ENCODE results near the gene DICER1. TPM values are rescaled to one million over a fixed set of nuclear protein-coding genes. Genes with fewer than 3 reads are reported as not detected.
"Not testable (repeated sequence)": the region's sequence is repeated elsewhere in the genome, so short reads cannot be mapped to it uniquely, and the experiment has no call there.

The DICER1 gene
- total and polyA plus RNA-seq, 9 of the 15 experiments (the other 6 are each of a cell fraction or from before 2014, with no cell fraction given), result 2.5 to 23.2 (median 12.4) TPM

DNA sequence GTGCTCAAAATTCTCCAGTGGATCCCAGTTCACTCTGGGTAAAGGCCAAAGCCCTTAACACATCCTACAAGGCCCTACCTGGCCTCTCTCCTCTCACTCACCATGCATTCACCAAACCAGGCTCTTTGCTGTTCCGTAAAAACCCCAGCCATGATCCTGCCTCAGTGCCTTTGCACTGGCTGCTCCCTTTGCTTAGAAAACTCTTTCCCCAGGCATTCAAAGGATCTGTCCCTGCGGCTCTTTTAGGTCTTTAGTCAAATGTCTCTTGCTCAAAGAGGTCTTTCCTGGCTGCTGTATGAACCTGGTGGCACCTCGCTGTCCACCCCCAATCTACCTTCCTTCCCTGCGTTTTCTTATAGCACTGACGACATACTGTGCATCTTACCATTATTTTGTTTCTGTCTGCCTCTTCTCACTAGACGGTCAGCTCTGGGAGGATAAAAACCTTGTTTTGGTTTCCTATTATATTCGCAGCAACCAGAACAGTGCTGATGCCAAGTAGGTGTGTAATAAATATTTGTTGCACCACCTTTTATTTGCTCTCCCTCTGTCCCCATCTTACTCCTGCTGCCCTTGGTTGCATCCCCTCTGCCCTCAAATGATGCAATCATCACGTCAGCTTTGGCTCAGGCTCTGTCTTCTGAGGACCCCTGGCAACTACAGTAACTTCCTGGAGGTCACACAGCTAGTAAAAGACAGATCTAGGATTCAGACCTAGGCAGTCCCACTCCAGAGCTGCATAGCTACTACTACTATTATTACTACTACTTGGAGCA lies 23.8 kb upstream of the DICER1 start:
- H3K36me3 ChIP-seq (ENCODE audit: control insufficient read depth, insufficient read depth, low read length), result no peaks in the 10 kb centered on the region
- WGBS (ENCODE audit: insufficient coverage, low coverage, missing lambda C conversion rate), result 4% methylated on average over 8 of the region's 8 CpGs
- in situ Hi-C loops (cut with MboI) (no loop called here), intact Hi-C loops (cut with micrococcal nuclease) (no loop called here)
- no peak for DNase-seq (ENCODE audit: extremely low read depth in 1 of 4, low spot score in 3 of 4)
- BruUV-seq (replicated peaks), result no TSS peak
- H3K27ac ChIP-seq (ENCODE audit: extremely low read depth, low read depth, low read length), result no peak overlapping the region
- H4K20me1 ChIP-seq (replicated peaks; ENCODE audit: control insufficient read depth, insufficient read depth, low read length), result no peaks in the 10 kb centered on the region; the same call in 1 of the 2 replicates
- peaks cover 0 to 12% of the 10 kb centered on the region in 2 experiments; a peak in 3 of 5 replicates for H3K4me1 ChIP-seq (replicated peaks in 1 of 2; ENCODE audit: control insufficient read depth in 2 of 2, insufficient read depth in 2 of 2, low read length in 2 of 2)
- TF ChIP-seq ATF1 (CRISPR knock-in tag; IDR thresholded peaks at IDR 0.05) (no peak), ATF1 (tag; IDR thresholded peaks at IDR 0.05) (no peak), ZNF75A (CRISPR knock-in tag; IDR thresholded peaks at IDR 0.05) (no peak), HMGN3 (IDR thresholded peaks at IDR 0.05; ENCODE audit: borderline replicate concordance, extremely low read depth, insufficient read length, low read depth, low read length) (no peak)
- TF ChIP-seq, protein P1, sequence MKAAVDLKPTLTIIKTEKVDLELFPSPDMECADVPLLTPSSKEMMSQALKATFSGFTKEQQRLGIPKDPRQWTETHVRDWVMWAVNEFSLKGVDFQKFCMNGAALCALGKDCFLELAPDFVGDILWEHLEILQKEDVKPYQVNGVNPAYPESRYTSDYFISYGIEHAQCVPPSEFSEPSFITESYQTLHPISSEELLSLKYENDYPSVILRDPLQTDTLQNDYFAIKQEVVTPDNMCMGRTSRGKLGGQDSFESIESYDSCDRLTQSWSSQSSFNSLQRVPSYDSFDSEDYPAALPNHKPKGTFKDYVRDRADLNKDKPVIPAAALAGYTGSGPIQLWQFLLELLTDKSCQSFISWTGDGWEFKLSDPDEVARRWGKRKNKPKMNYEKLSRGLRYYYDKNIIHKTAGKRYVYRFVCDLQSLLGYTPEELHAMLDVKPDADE (conservative IDR thresholded peaks at IDR 0.05; ENCODE audit: control insufficient read depth, low read depth, low read length), result no peak
- TF ChIP-seq, protein P2, sequence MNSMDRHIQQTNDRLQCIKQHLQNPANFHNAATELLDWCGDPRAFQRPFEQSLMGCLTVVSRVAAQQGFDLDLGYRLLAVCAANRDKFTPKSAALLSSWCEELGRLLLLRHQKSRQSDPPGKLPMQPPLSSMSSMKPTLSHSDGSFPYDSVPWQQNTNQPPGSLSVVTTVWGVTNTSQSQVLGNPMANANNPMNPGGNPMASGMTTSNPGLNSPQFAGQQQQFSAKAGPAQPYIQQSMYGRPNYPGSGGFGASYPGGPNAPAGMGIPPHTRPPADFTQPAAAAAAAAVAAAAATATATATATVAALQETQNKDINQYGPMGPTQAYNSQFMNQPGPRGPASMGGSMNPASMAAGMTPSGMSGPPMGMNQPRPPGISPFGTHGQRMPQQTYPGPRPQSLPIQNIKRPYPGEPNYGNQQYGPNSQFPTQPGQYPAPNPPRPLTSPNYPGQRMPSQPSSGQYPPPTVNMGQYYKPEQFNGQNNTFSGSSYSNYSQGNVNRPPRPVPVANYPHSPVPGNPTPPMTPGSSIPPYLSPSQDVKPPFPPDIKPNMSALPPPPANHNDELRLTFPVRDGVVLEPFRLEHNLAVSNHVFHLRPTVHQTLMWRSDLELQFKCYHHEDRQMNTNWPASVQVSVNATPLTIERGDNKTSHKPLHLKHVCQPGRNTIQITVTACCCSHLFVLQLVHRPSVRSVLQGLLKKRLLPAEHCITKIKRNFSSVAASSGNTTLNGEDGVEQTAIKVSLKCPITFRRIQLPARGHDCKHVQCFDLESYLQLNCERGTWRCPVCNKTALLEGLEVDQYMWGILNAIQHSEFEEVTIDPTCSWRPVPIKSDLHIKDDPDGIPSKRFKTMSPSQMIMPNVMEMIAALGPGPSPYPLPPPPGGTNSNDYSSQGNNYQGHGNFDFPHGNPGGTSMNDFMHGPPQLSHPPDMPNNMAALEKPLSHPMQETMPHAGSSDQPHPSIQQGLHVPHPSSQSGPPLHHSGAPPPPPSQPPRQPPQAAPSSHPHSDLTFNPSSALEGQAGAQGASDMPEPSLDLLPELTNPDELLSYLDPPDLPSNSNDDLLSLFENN (IDR thresholded peaks at IDR 0.05; ENCODE audit: low read depth in 2 of 2, low read length in 2 of 2), result no peak
- H3K4me3 ChIP-seq, result no peak overlapping the region
- FAIRE-seq, result no peak
- H3K27me3 ChIP-seq (ENCODE audit: control insufficient read depth in 2 of 2, insufficient read depth in 2 of 2, low read length in 2 of 2), result peaks cover 4 to 15% of the 10 kb centered on the region in 2 experiments; a peak in 3 of 5 replicates
- no peaks in the 10 kb centered on the region for H3K9me3 ChIP-seq (replicated peaks; ENCODE audit: control insufficient read depth, insufficient read depth, low read depth, low read length)
- no peak for ATAC-seq
- H3K79me2 ChIP-seq (ENCODE audit: control insufficient read depth, insufficient read depth, low read length), result no peaks in the 10 kb centered on the region
- POLR2A ChIA-PET, result no interaction called here
- CTCF ChIA-PET (ENCODE audit: low intra/inter-chr PET ratio), result no interaction called here
- H2AFZ ChIP-seq (ENCODE audit: low read depth, low read length), result no peak overlapping the region
- H3K9me1 ChIP-seq (ENCODE audit: control insufficient read depth, insufficient read depth, low read length), result no peaks in the 10 kb centered on the region
- no peak overlapping the region for H3K9ac ChIP-seq (ENCODE audit: insufficient read depth in 1 of 2, low read depth in 2 of 2, low read length in 2 of 2)
- H3K4me2 ChIP-seq (ENCODE audit: insufficient read depth, low read length), result no peak overlapping the region

DNA sequence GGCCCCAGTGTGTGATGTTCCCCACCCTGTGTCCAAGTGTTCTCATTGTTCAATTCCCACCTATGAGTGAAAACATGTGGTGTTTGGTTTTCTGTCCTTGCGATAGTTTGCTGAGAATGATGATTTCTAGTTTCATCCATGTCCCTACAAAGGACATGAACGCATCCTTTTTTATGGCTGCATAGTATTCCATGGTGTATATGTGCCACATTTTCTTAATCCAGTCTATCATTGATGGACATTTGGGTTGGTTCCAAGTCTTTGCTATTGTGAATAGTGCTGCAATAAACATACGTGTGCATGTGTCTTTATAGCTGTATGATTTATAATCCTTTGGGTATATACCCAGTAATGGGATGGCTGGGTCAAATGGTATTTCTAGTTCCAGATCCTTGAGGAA lies 18.3 kb upstream of the DICER1 start:
- H2AFZ ChIP-seq (ENCODE audit: low read depth, low read length); H3K9me1 ChIP-seq (ENCODE audit: control insufficient read depth, insufficient read depth, low read length); H3K4me1 ChIP-seq (replicated peaks in 1 of 2; ENCODE audit: control insufficient read depth in 2 of 2, insufficient read depth in 2 of 2, low read length in 2 of 2); H3K79me2 ChIP-seq (ENCODE audit: control insufficient read depth, insufficient read depth, low read length); H3K27ac ChIP-seq (ENCODE audit: extremely low read depth, low read depth, low read length); in situ Hi-C loops (cut with MboI); POLR2A ChIA-PET; H3K9ac ChIP-seq (ENCODE audit: insufficient read depth in 1 of 2, low read depth in 2 of 2, low read length in 2 of 2); H3K4me3 ChIP-seq; intact Hi-C loops (cut with micrococcal nuclease); H3K9me3 ChIP-seq (replicated peaks; ENCODE audit: control insufficient read depth, insufficient read depth, low read depth, low read length); FAIRE-seq; H4K20me1 ChIP-seq (replicated peaks; ENCODE audit: control insufficient read depth, insufficient read depth, low read length); DNase-seq (ENCODE audit: extremely low read depth in 1 of 4, low spot score in 3 of 4); H3K4me2 ChIP-seq (ENCODE audit: insufficient read depth, low read length); ATAC-seq; CTCF ChIA-PET (ENCODE audit: low intra/inter-chr PET ratio); H3K36me3 ChIP-seq (ENCODE audit: control insufficient read depth, insufficient read depth, low read length); BruUV-seq (replicated peaks): not testable (repeated sequence)
- WGBS (ENCODE audit: insufficient coverage, low coverage, missing lambda C conversion rate), result 5% methylated on average over 3 of the region's 3 CpGs
- peaks cover 3 to 11% of the 10 kb centered on the region in 2 experiments; a peak in 4 of 5 replicates for H3K27me3 ChIP-seq (ENCODE audit: control insufficient read depth in 2 of 2, insufficient read depth in 2 of 2, low read length in 2 of 2)

All from K562 (cell line).